H9 (cell line): Measurements from ENCODE around the gene THAP4. TPM values are rescaled to one million over a fixed set of nuclear protein-coding genes. Genes with fewer than 3 reads are reported as not detected.

Source experiments
- DNase-seq: peaks from one replicate; pipeline ENCODE4 v3.0.0-alpha.2; 2017
- H2AFZ ChIP-seq: one replicate; pipeline ENCODE4 v1.6.1; 2013; ENCODE audit warnings: mild to moderate bottlenecking, low read length, control low read depth, moderate library complexity
- H2AK5ac ChIP-seq: 2 replicates; pipeline ENCODE4 v1.6.1; 2013; ENCODE audit warnings: low read length, control low read depth, mixed read lengths; ENCODE audit not compliant: insufficient read length
- H2BK120ac ChIP-seq: one replicate; pipeline ENCODE4 v1.6.1; 2013; ENCODE audit warnings: low read depth, mild to moderate bottlenecking, low read length, control low read depth, inconsistent platforms; ENCODE audit not compliant: poor library complexity, severe bottlenecking
- H2BK12ac ChIP-seq: 2 replicates; pipeline ENCODE4 v1.6.1; 2013; ENCODE audit warnings: low read length, control low read depth, mixed read lengths, low read depth; ENCODE audit not compliant: insufficient read length
- H2BK15ac ChIP-seq: 2 replicates; pipeline ENCODE4 v1.6.1; 2013; ENCODE audit warnings: low read depth, low read length, control low read depth
- H2BK20ac ChIP-seq: one replicate; pipeline ENCODE4 v1.6.1; 2013; ENCODE audit warnings: low read depth, mild to moderate bottlenecking, low read length, control low read depth, inconsistent platforms; ENCODE audit not compliant: poor library complexity, severe bottlenecking
- H2BK5ac ChIP-seq: 2 replicates; pipeline ENCODE4 v1.6.1; 2013; ENCODE audit warnings: low read length, control low read depth, mixed read lengths; ENCODE audit not compliant: insufficient read length
- H3K14ac ChIP-seq: 2 replicates; pipeline ENCODE4 v1.6.1; 2013; ENCODE audit warnings: low read length, control low read depth; ENCODE audit not compliant: insufficient read depth
- H3K18ac ChIP-seq: 2 replicates; pipeline ENCODE4 v1.6.1; 2013; ENCODE audit warnings: low read depth, mild to moderate bottlenecking, mixed read lengths, low read length, control low read depth; ENCODE audit not compliant: insufficient read length
- H3K23ac ChIP-seq: 2 replicates; pipeline ENCODE4 v1.6.1; 2013; ENCODE audit warnings: low read length, control low read depth, mixed read lengths, low read depth; ENCODE audit not compliant: insufficient read length
- H3K23me2 ChIP-seq: 2 replicates; pipeline ENCODE4 v1.6.1; 2013; ENCODE audit warnings: low read depth, mild to moderate bottlenecking, mixed read lengths, low read length, control low read depth; ENCODE audit not compliant: insufficient read length, poor library complexity, severe bottlenecking
- H3K27ac ChIP-seq: 2 replicates; pipeline ENCODE4 v1.5.1; 2013; ENCODE audit warnings: low read length, control low read depth, mixed read lengths, low read depth; ENCODE audit not compliant: insufficient read length
- H3K27me3 ChIP-seq: 2 replicates; pipeline ENCODE4 v1.6.1; 2013; ENCODE audit warnings: low read length, control low read depth, inconsistent platforms; ENCODE audit not compliant: insufficient read depth
- H3K4ac ChIP-seq: 2 replicates; pipeline ENCODE4 v1.6.1; 2013; ENCODE audit warnings: low read depth, mild to moderate bottlenecking, control low read depth, inconsistent platforms, low read length, moderate library complexity
- H3K4me1 ChIP-seq: 2 replicates; pipeline ENCODE4 v1.6.1; 2013; ENCODE audit warnings: low read length, control low read depth, inconsistent platforms; ENCODE audit not compliant: insufficient read depth
- H3K4me2 ChIP-seq: 2 replicates; pipeline ENCODE4 v1.6.1; 2013; ENCODE audit warnings: low read length, control low read depth, mixed read lengths; ENCODE audit not compliant: insufficient read length, insufficient read depth
- H3K56ac ChIP-seq: 2 replicates; pipeline ENCODE4 v1.6.1; 2013; ENCODE audit warnings: low read depth, mild to moderate bottlenecking, mixed read lengths, low read length, control low read depth; ENCODE audit not compliant: insufficient read length
- H3K79me1 ChIP-seq: 2 replicates; pipeline ENCODE4 v1.6.1; 2013; ENCODE audit warnings: low read depth, mild to moderate bottlenecking, moderate library complexity, low read length, control low read depth, inconsistent platforms; ENCODE audit not compliant: insufficient read depth, poor library complexity, severe bottlenecking
- H3K79me2 ChIP-seq: 2 replicates; pipeline ENCODE4 v1.6.1; 2013; ENCODE audit warnings: low read length, control low read depth, inconsistent platforms; ENCODE audit not compliant: insufficient read depth
- H3K9ac ChIP-seq: 2 replicates; pipeline ENCODE4 v1.6.1; 2013; ENCODE audit warnings: low read length, control low read depth, mixed read lengths; ENCODE audit not compliant: insufficient read length; ENCODE audit errors: extremely low read depth
- H3K9me3 ChIP-seq: one replicate; pipeline ENCODE4 v1.6.1; 2013; ENCODE audit warnings: low read depth, low read length, inconsistent platforms; ENCODE audit not compliant: control insufficient read depth
- H3T11ph ChIP-seq: one replicate; pipeline ENCODE4 v1.6.1; 2013; ENCODE audit warnings: mild to moderate bottlenecking, low read length, control low read depth, inconsistent platforms
- H4K20me1 ChIP-seq: one replicate; pipeline ENCODE4 v1.6.1; 2013; ENCODE audit not compliant: control insufficient read depth, insufficient read length, insufficient read depth
- H4K5ac ChIP-seq: 2 replicates; pipeline ENCODE4 v1.6.1; 2013; ENCODE audit warnings: low read depth, mild to moderate bottlenecking, mixed read lengths, low read length, control low read depth; ENCODE audit not compliant: insufficient read length
- H4K8ac ChIP-seq: replicated peaks from 2 replicates; pipeline ENCODE4 v1.6.1; 2013; ENCODE audit warnings: low read length, control low read depth, mixed read lengths, low read depth; ENCODE audit not compliant: insufficient read length
- H4K91ac ChIP-seq: 2 replicates; pipeline ENCODE4 v1.6.1; 2013; ENCODE audit warnings: low read depth, mild to moderate bottlenecking, moderate library complexity, mixed read lengths, low read length, control low read depth; ENCODE audit not compliant: insufficient read length
- H3K27ac Mint-ChIP-seq, 3 experiments: 2 replicates in 2 of 3; 3 replicates in 1 of 3; pipeline ENCODE4 v1.8.0; 2020 to 2021; ENCODE audit warnings: mixed read lengths in 3 of 3, mild to moderate bottlenecking in 1 of 3, moderate library complexity in 1 of 3
- H3K27me3 Mint-ChIP-seq: 2 replicates; pipeline ENCODE4 v1.8.0; 2021; ENCODE audit warnings: low read depth, mild to moderate bottlenecking, moderate library complexity, mixed read lengths
- H3K36me3 Mint-ChIP-seq, 3 experiments: 2 replicates in 2 of 3; 3 replicates in 1 of 3; pipeline ENCODE4 v1.8.0; 2020 to 2021; ENCODE audit warnings: low read depth in 3 of 3, mixed read lengths in 3 of 3; ENCODE audit not compliant: insufficient read depth in 1 of 3
- H3K4me1 Mint-ChIP-seq, 2 experiments: 2 replicates each; pipeline ENCODE4 v1.8.0; 2020; ENCODE audit warnings: mixed read lengths in 2 of 2
- H3K4me3 Mint-ChIP-seq, 2 experiments: 2 replicates in 1 of 2; 3 replicates in 1 of 2; pipeline ENCODE4 v1.8.0; 2020 to 2021; ENCODE audit warnings: mild to moderate bottlenecking in 2 of 2, mixed read lengths in 2 of 2, moderate library complexity in 1 of 2
- H3K9me3 Mint-ChIP-seq, 2 experiments: 2 replicates in 1 of 2; 3 replicates in 1 of 2; pipeline ENCODE4 v1.8.0; 2020; ENCODE audit warnings: mild to moderate bottlenecking in 2 of 2, mixed read lengths in 2 of 2, moderate library complexity in 1 of 2
- CTCF ChIP-seq: fragments of 200-600 bp; sonication (generic); conservative IDR thresholded peaks from 3 replicates; pipeline ENCODE4 v1.8.0; 2021; ENCODE audit warnings: antibody characterized with exemption, mild to moderate bottlenecking
- WGBS: extraction: QIAGEN DNeasy Blood & Tissue Kit; methylation state at CpG from one replicate; pipeline ENCODE4 v1.1.7; 2013; ENCODE audit warnings: missing lambda C conversion rate, low lambda C conversion rate, mixed read lengths; ENCODE audit not compliant: insufficient read length; ENCODE audit errors: extremely low coverage; 5-methylcytosine and 5-hydroxymethylcytosine counted together
- total RNA-seq: library from RNA; stranded (reverse); gene quantifications from 2 replicates; pipeline ENCODE4 v1.2.1, GENCODE V29; 2021

THAP4 gene
- total RNA-seq, 1 experiment from 2014 or later, result 70.6 TPM

DNA sequence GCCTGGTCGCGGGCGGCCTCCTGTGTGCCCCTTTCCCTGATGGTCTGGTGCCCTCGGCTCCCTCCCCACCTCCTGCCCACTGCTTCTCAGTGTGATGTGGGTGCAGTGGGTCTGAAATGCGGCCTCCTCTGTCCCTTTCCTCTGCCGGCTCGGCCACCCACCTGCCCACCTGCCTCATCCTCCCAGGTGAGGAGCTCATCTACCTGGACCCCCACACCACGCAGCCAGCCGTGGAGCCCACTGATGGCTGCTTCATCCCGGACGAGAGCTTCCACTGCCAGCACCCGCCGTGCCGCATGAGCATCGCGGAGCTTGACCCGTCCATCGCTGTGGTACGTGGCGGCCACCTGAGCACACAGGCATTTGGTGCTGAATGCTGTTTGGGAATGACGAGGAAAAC, 31.4 kb upstream of the THAP4 start:
- Histone ChIP-seq H3T11ph (no peak overlapping the region), H3K18ac (no peak overlapping the region), H4K91ac (no peak overlapping the region), H3K9me3 (no peaks in the 10 kb centered on the region), H4K5ac (no peak overlapping the region), H2AFZ (no peak overlapping the region), H3K14ac (no peak overlapping the region), H3K27me3 (no peaks in the 10 kb centered on the region), H3K23me2 (no peaks in the 10 kb centered on the region), H3K4me1 (no peaks in the 10 kb centered on the region), H2BK15ac (no peak overlapping the region), H2BK12ac (no peak overlapping the region), H3K9ac (no peak overlapping the region), H3K79me1 (no peaks in the 10 kb centered on the region), H2BK120ac (no peak overlapping the region), H3K56ac (no peak overlapping the region), H3K4me2 (no peak overlapping the region), H3K23ac (no peak overlapping the region), H4K8ac (no peak overlapping the region), H3K79me2 (no peaks in the 10 kb centered on the region), H2BK5ac (no peak overlapping the region), H3K4ac (no peak overlapping the region), H3K27ac (no peak overlapping the region), H2BK20ac (no peak overlapping the region), H2AK5ac (no peak overlapping the region), H4K20me1 (no peaks in the 10 kb centered on the region)
- H3K27ac Mint-ChIP-seq, result no peak overlapping the region; a peak in 1 of 7 replicates
- H3K36me3 Mint-ChIP-seq, result peaks cover 10 to 65% (median 57%) of the 10 kb centered on the region in 3 experiments; a peak in 6 of 7 replicates
- H3K4me3 Mint-ChIP-seq, result no peak overlapping the region; a peak in 1 of 5 replicates
- no CpG with 5 or more reads among the region's 21 CpGs for WGBS
- H3K27me3 Mint-ChIP-seq, result no peaks in the 10 kb centered on the region
- TF ChIP-seq CTCF, result no peak
- no peaks in the 10 kb centered on the region for H3K9me3 Mint-ChIP-seq
- no peak for DNase-seq
- H3K4me1 Mint-ChIP-seq, result peaks cover 2 to 5% of the 10 kb centered on the region in 2 experiments; a peak in 3 of 4 replicates
